Astrocyte (in vitro differentiated cells and primary cell): ENCODE data around the gene NPHS1. TPM values are rescaled to one million over a fixed set of nuclear protein-coding genes. Genes with fewer than 3 reads are reported as not detected.
"Not testable (repeated sequence)": the region's sequence is repeated elsewhere in the genome, so short reads cannot be mapped to it uniquely, and the experiment has no call there.

Experiments
- DNase-seq: peaks from one replicate; pipeline ENCODE4 v3.0.0-alpha.2; 2010; ENCODE audit warnings: low read depth
- FAIRE-seq: peaks from 2 replicates; lab custom pipeline; 2011; peaks lifted over from hg19 to GRCh38; lab: Jason Lieb, UNC
- H2AFZ ChIP-seq: 2 replicates; pipeline ENCODE4 v1.6.0; 2012; ENCODE audit warnings: low read depth, low read length, inconsistent platforms
- H3K27ac ChIP-seq: 2 replicates; pipeline ENCODE4 v1.5.1; 2011; ENCODE audit warnings: low read depth, low read length, inconsistent platforms
- H3K27me3 ChIP-seq: 2 replicates; pipeline ENCODE4 v1.6.0; 2011; ENCODE audit warnings: low read length, inconsistent platforms; ENCODE audit not compliant: insufficient read depth
- H3K36me3 ChIP-seq: 2 replicates; pipeline ENCODE4 v1.5.1; 2011; ENCODE audit warnings: low read length, inconsistent platforms; ENCODE audit not compliant: insufficient read depth
- H3K4me1 ChIP-seq: 2 replicates; pipeline ENCODE4 v1.5.1; 2011; ENCODE audit warnings: low read length, inconsistent platforms; ENCODE audit not compliant: insufficient read depth
- H3K4me2 ChIP-seq: 2 replicates; pipeline ENCODE4 v1.6.0; 2012; ENCODE audit warnings: low read length, inconsistent platforms
- H3K4me3 ChIP-seq: 2 replicates; pipeline ENCODE4 v1.5.1; 2011; ENCODE audit warnings: low read depth, mild to moderate bottlenecking, low read length, inconsistent platforms; ENCODE audit not compliant: insufficient read depth
- H3K79me2 ChIP-seq: 2 replicates; pipeline ENCODE4 v1.6.0; 2012; ENCODE audit warnings: mild to moderate bottlenecking, low read length, inconsistent platforms; ENCODE audit not compliant: insufficient read depth
- H3K9ac ChIP-seq: 2 replicates; pipeline ENCODE4 v1.6.0; 2012; ENCODE audit warnings: mild to moderate bottlenecking, low read length, inconsistent platforms
- H3K9me3 ChIP-seq: 2 replicates; pipeline ENCODE4 v1.5.1; 2012; ENCODE audit warnings: low read depth, mild to moderate bottlenecking, low read length, inconsistent platforms; ENCODE audit not compliant: insufficient read depth
- H4K20me1 ChIP-seq: 2 replicates; pipeline ENCODE4 v1.6.0; 2012; ENCODE audit warnings: low read length, inconsistent platforms; ENCODE audit not compliant: insufficient read depth
- H3K27ac Mint-ChIP-seq: one replicate; pipeline ENCODE4 v1.8.0; 2021; ENCODE audit warnings: mild to moderate bottlenecking, mixed read lengths; ENCODE audit not compliant: unreplicated experiment
- H3K27me3 Mint-ChIP-seq: one replicate; pipeline ENCODE4 v1.8.0; 2021; ENCODE audit warnings: low read depth, mixed read lengths; ENCODE audit not compliant: unreplicated experiment
- H3K36me3 Mint-ChIP-seq: one replicate; pipeline ENCODE4 v1.8.0; 2021; ENCODE audit warnings: low read depth, mixed read lengths; ENCODE audit not compliant: unreplicated experiment
- H3K4me1 Mint-ChIP-seq: one replicate; pipeline ENCODE4 v1.8.0; 2021; ENCODE audit warnings: low read depth, mixed read lengths; ENCODE audit not compliant: unreplicated experiment
- H3K4me3 Mint-ChIP-seq: one replicate; pipeline ENCODE4 v1.8.0; 2021; ENCODE audit warnings: mild to moderate bottlenecking, moderate library complexity, mixed read lengths; ENCODE audit not compliant: unreplicated experiment
- H3K9me3 Mint-ChIP-seq: one replicate; pipeline ENCODE4 v1.8.0; 2021; ENCODE audit warnings: mild to moderate bottlenecking, mixed read lengths; ENCODE audit not compliant: unreplicated experiment
- EZH2 ChIP-seq: IDR thresholded peaks from 2 replicates; pipeline ENCODE4 v1.6.1; 2012; ENCODE audit warnings: mild to moderate bottlenecking, low read length, inconsistent platforms; ENCODE audit not compliant: insufficient read depth
- total RNA-seq: library from RNA; stranded (reverse); gene quantifications from 2 replicates; pipeline ENCODE4 v1.2.1, GENCODE V29; 2021
- TF ChIP-seq, protein P1 (sequence below): IDR thresholded peaks from 2 replicates; pipeline ENCODE4 v1.5.1; 2011; ENCODE audit warnings: low read depth, mild to moderate bottlenecking, inconsistent platforms, low read length, moderate library complexity; ENCODE audit not compliant: insufficient read depth

Gene NPHS1
- total RNA-seq, 1 donor from 2014 or later = not detected

DNA sequence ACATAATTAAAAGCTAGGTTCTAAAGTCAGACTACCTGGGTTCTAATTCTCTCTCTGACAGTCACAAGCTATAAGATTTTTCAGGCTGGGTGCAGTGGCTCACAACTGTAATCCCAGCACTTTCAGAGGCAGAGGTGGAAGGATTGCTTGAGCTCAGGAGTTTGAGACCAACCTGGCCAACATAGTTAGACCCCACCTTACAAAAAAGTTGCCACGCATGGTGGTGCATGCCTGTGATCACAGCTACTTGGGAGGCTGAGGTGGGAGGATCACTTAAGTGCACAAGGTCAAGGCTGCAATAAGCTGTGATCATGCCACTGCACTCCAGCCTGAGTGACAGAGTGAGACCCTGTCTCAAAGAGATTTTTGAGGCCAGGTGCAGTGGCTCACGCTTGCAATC lies 42.0 kb upstream of the NPHS1 start:
- Histone ChIP-seq H3K4me1 (peaks cover 4% of the 10 kb centered on the region), H3K27me3 (no peaks in the 10 kb centered on the region), H3K4me2 (no peak overlapping the region), H3K79me2 (peaks cover 4% of the 10 kb centered on the region), H3K36me3 (peaks cover 6% of the 10 kb centered on the region), H3K4me3 (no peak overlapping the region), H3K27ac (no peak overlapping the region), H4K20me1 (peaks cover 4% of the 10 kb centered on the region), H3K9ac (no peak overlapping the region), H3K9me3 (no peaks in the 10 kb centered on the region), H2AFZ (no peak overlapping the region)
- Mint-ChIP-seq H3K4me1 (peaks cover 2% of the 10 kb centered on the region), H3K27ac (no peak overlapping the region), H3K27me3 (no peaks in the 10 kb centered on the region), H3K36me3 (peaks cover 9% of the 10 kb centered on the region), H3K9me3 (no peaks in the 10 kb centered on the region), H3K4me3 (no peak overlapping the region)
- no peak for DNase-seq
- FAIRE-seq = no peak
- no peak for TF ChIP-seq EZH2
- TF ChIP-seq, protein P1, sequence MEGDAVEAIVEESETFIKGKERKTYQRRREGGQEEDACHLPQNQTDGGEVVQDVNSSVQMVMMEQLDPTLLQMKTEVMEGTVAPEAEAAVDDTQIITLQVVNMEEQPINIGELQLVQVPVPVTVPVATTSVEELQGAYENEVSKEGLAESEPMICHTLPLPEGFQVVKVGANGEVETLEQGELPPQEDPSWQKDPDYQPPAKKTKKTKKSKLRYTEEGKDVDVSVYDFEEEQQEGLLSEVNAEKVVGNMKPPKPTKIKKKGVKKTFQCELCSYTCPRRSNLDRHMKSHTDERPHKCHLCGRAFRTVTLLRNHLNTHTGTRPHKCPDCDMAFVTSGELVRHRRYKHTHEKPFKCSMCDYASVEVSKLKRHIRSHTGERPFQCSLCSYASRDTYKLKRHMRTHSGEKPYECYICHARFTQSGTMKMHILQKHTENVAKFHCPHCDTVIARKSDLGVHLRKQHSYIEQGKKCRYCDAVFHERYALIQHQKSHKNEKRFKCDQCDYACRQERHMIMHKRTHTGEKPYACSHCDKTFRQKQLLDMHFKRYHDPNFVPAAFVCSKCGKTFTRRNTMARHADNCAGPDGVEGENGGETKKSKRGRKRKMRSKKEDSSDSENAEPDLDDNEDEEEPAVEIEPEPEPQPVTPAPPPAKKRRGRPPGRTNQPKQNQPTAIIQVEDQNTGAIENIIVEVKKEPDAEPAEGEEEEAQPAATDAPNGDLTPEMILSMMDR = no peak

DNA sequence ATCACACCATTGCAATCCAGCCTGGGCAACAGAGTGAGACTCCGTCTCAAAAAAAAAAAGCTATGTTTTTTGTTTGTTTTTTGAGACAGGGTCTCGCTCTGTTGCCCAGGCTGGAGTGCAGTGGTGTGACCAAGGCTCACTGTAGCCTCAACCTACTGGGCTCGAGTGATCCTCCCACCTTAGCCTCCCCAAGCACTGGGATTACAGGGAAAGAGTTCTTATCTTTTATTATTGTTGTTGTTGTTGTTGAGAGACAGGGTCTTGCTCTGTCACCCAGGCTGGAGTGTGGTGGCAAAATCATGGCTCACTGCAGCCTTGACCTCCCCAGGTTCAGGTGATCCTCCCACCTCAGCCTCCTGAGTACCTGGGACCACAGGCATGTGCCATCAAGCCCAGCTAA lies 39.5 kb upstream of the NPHS1 start:
- not testable (repeated sequence) for H3K27me3 ChIP-seq, H3K27ac Mint-ChIP-seq, H3K4me1 ChIP-seq, H3K9me3 Mint-ChIP-seq, FAIRE-seq, H3K4me1 Mint-ChIP-seq, DNase-seq, H3K27ac ChIP-seq, H3K79me2 ChIP-seq, H3K9ac ChIP-seq, H3K9me3 ChIP-seq, H3K4me3 Mint-ChIP-seq, H3K4me3 ChIP-seq, H3K4me2 ChIP-seq, H3K27me3 Mint-ChIP-seq, H2AFZ ChIP-seq, H3K36me3 ChIP-seq, H4K20me1 ChIP-seq
- peaks cover 22% of the 10 kb centered on the region for H3K36me3 Mint-ChIP-seq

DNA sequence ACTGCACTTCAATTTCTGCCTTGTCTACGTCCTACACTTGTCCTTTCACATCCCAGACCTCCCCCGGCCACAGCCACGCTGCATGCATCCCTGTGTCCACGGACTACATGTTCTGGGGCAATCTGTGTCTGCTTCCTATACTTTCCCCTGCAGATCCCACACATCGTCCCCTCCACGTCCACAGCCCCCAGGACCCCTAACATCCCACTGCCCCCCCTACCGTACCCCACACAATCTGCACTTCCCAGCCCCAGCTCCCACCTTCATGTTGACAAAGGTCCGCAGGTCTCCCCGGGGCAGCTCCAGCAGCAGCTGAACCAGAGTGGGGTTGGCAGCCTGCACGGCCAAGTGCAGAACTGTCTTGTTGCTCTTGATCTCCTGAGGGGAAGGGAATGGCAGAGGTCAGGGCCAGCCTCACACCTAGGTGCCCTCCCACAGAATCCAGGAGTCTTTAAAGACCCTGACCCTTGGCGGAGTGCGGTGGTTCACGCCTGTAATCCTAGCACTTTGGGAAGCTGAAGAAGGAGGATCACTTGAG lies 37.9 kb upstream of the NPHS1 start:
- Histone ChIP-seq H3K9ac (no peak overlapping the region), H3K4me2 (no peak overlapping the region), H3K27ac (no peak overlapping the region), H3K36me3 (peaks cover 5% of the 10 kb centered on the region), H3K4me1 (no peaks in the 10 kb centered on the region), H2AFZ (no peak overlapping the region), H4K20me1 (peaks cover 5% of the 10 kb centered on the region), H3K27me3 (no peaks in the 10 kb centered on the region), H3K79me2 (no peaks in the 10 kb centered on the region), H3K9me3 (no peaks in the 10 kb centered on the region), H3K4me3 (no peak overlapping the region)
- Mint-ChIP-seq H3K36me3 (peaks cover 26% of the 10 kb centered on the region), H3K27ac (no peak overlapping the region), H3K9me3 (no peaks in the 10 kb centered on the region), H3K4me3 (no peak overlapping the region), H3K27me3 (no peaks in the 10 kb centered on the region), H3K4me1 (peaks cover 2% of the 10 kb centered on the region)
- no peak for TF ChIP-seq EZH2
- TF ChIP-seq, protein P1 = no peak
- FAIRE-seq (no peak), DNase-seq (no peak)
